HL-60 (cell line): ENCODE measurements around the gene ANKS1B.

Source experiments
- DNase-seq, 2 experiments: peaks; one replicate each; pipeline ENCODE4 v3.0.0-alpha.2; 2010 to 2020; ENCODE audit warnings: low read depth in 1 of 2, low spot score in 1 of 2
- H3K27ac ChIP-seq: fragments of 250-450 bp; sonication (Bioruptor Pico); replicated peaks from 2 replicates; pipeline ENCODE4 v1.5.1; 2020; ENCODE audit warnings: mild to moderate bottlenecking, moderate library complexity
- H3K27me3 ChIP-seq: fragments of 250-450 bp; sonication (Bioruptor Pico); 2 replicates; pipeline ENCODE4 v1.5.1; 2021; ENCODE audit warnings: mild to moderate bottlenecking, moderate library complexity; ENCODE audit not compliant: insufficient read depth, poor library complexity, severe bottlenecking
- H3K4me3 ChIP-seq: replicated peaks from 2 replicates; pipeline ENCODE4 v1.5.1; 2011; ENCODE audit warnings: mild to moderate bottlenecking, control low read depth, low read length; ENCODE audit not compliant: insufficient read depth
- CTCF ChIP-seq: IDR thresholded peaks from one replicate; pipeline ENCODE4 v1.5.1; 2011; ENCODE audit warnings: low read length, control low read depth, inconsistent platforms; ENCODE audit not compliant: insufficient read depth
- GABPA ChIP-seq: IDR thresholded peaks from 2 replicates; pipeline ENCODE4 v1.6.1; 2012; ENCODE audit warnings: low read depth
- POLR2AphosphoS5 ChIP-seq: IDR thresholded peaks from 2 replicates; pipeline ENCODE4 v1.6.1; 2012; ENCODE audit warnings: low read depth
- REST ChIP-seq: IDR thresholded peaks from 2 replicates; pipeline ENCODE4 v1.6.1; 2012; ENCODE audit warnings: low read depth; ENCODE audit not compliant: insufficient replicate concordance
- SPI1 ChIP-seq: IDR thresholded peaks from 2 replicates; pipeline ENCODE4 v1.6.1; 2012; ENCODE audit warnings: low read depth, mild to moderate bottlenecking, borderline replicate concordance

Gene ANKS1B

GRCh38 chr12:98895086-98895651 is 1089.6 kb downstream of the ANKS1B start:
- Histone ChIP-seq H3K4me3 (no peak overlapping the region), H3K27me3 (peaks cover 54% of the 10 kb centered on the region), H3K27ac (no peak overlapping the region)
- no peak for TF ChIP-seq CTCF
- no peak for TF ChIP-seq REST
- TF ChIP-seq SPI1 = no peak
- no peak for TF ChIP-seq POLR2AphosphoS5
- no peak for TF ChIP-seq GABPA
- DNase-seq = no peak

- DNase-seq = no peak
- TF ChIP-seq GABPA (no peak), CTCF (no peak), REST (no peak), POLR2AphosphoS5 (no peak), SPI1 (no peak)
- Histone ChIP-seq H3K27me3 (peaks cover 54% of the 10 kb centered on the region), H3K27ac (no peak overlapping the region), H3K4me3 (no peak overlapping the region)
Measured at GRCh38 chr12:98894412-98895085, 1090.2 kb downstream of the ANKS1B start.

GRCh38 chr12:98893675-98894411 is 1090.9 kb downstream of the ANKS1B start:
- no peak for DNase-seq
- Histone ChIP-seq H3K4me3 (no peak overlapping the region), H3K27me3 (peaks cover 54% of the 10 kb centered on the region), H3K27ac (no peak overlapping the region)
- TF ChIP-seq CTCF (no peak), POLR2AphosphoS5 (no peak), REST (no peak), SPI1 (no peak), GABPA (no peak)
